ENCODE results near the gene CPNE9. TPM values are rescaled to one million over a fixed set of nuclear protein-coding genes. Genes with fewer than 3 reads are reported as not detected.

Gene CPNE9
- polyA plus RNA-seq, 4 donors, result 0.35 to 0.92 TPM; not detected in 2

- no peak overlapping the region for H3K27ac ChIP-seq (ENCODE audit: low read depth in 1 of 3, low read length in 2 of 3)
- H3K4me3 ChIP-seq (ENCODE audit: low read depth in 1 of 3, low read length in 3 of 3), result no peak overlapping the region
- DNase-seq, result no peak
- WGBS, 3 donors, result 86 to 94% (median 87%) methylated on average over 15 of the region's 15 CpGs
- peaks cover 28 to 83% (median 36%) of the 10 kb centered on the region in 3 donors for H3K36me3 ChIP-seq (ENCODE audit: control insufficient read depth in 3 of 3, insufficient read depth in 2 of 3, low read depth in 1 of 3, low read length in 3 of 3)
- no peak for FAIRE-seq
- H3K27me3 ChIP-seq (ENCODE audit: control insufficient read depth in 3 of 3, insufficient read depth in 3 of 3, low read length in 3 of 3), result no peaks in the 10 kb centered on the region
- no peaks in the 10 kb centered on the region for H3K4me1 ChIP-seq (ENCODE audit: control insufficient read depth in 3 of 3, insufficient read depth in 2 of 3, low read depth in 1 of 3, low read length in 2 of 3)
- no peaks in the 10 kb centered on the region for H3K9me3 ChIP-seq (ENCODE audit: control insufficient read depth in 2 of 2, insufficient read depth in 1 of 2, low read depth in 1 of 2, low read length in 1 of 2)
Measured at GRCh38 chr3:9690451-9691450, 12.9 kb upstream of the CPNE9 start.

- FAIRE-seq, result no peak
- no peaks in the 10 kb centered on the region for H3K4me1 ChIP-seq (ENCODE audit: control insufficient read depth in 3 of 3, insufficient read depth in 2 of 3, low read depth in 1 of 3, low read length in 2 of 3)
- WGBS, 3 donors, result 97 to 100% (median 97%) methylated on average over 2 of the region's 2 CpGs
- no peak for DNase-seq
- no peaks in the 10 kb centered on the region for H3K27me3 ChIP-seq (ENCODE audit: control insufficient read depth in 3 of 3, insufficient read depth in 3 of 3, low read length in 3 of 3)
- no peaks in the 10 kb centered on the region for H3K9me3 ChIP-seq (ENCODE audit: control insufficient read depth in 2 of 2, insufficient read depth in 1 of 2, low read depth in 1 of 2, low read length in 1 of 2)
- no peak overlapping the region for H3K4me3 ChIP-seq (ENCODE audit: low read depth in 1 of 3, low read length in 3 of 3)
- no peak overlapping the region for H3K27ac ChIP-seq (ENCODE audit: low read depth in 1 of 3, low read length in 2 of 3)
- H3K36me3 ChIP-seq (ENCODE audit: control insufficient read depth in 3 of 3, insufficient read depth in 2 of 3, low read depth in 1 of 3, low read length in 3 of 3), result peaks cover 26 to 83% (median 36%) of the 10 kb centered on the region in 3 donors
Measured at GRCh38 chr3:9691636-9692035, 12.0 kb upstream of the CPNE9 start.

GRCh38 chr3:9692416-9692815 lies 11.2 kb upstream of the CPNE9 start:
- DNase-seq (no peak), FAIRE-seq (no peak)
- Histone ChIP-seq H3K4me1 (ENCODE audit: control insufficient read depth in 3 of 3, insufficient read depth in 2 of 3, low read depth in 1 of 3, low read length in 2 of 3) (no peaks in the 10 kb centered on the region), H3K36me3 (ENCODE audit: control insufficient read depth in 3 of 3, insufficient read depth in 2 of 3, low read depth in 1 of 3, low read length in 3 of 3) (peaks cover 26 to 83% (median 30%) of the 10 kb centered on the region in 3 donors), H3K4me3 (ENCODE audit: low read depth in 1 of 3, low read length in 3 of 3) (no peak overlapping the region), H3K27me3 (ENCODE audit: control insufficient read depth in 3 of 3, insufficient read depth in 3 of 3, low read length in 3 of 3) (no peaks in the 10 kb centered on the region), H3K27ac (ENCODE audit: low read depth in 1 of 3, low read length in 2 of 3) (no peak overlapping the region), H3K9me3 (ENCODE audit: control insufficient read depth in 2 of 2, insufficient read depth in 1 of 2, low read depth in 1 of 2, low read length in 1 of 2) (no peaks in the 10 kb centered on the region)
- WGBS, 3 donors, result 93 to 97% (median 96%) methylated on average over 5 of the region's 5 CpGs

GRCh38 chr3:9695345-9695744 lies 8.3 kb upstream of the CPNE9 start:
- Histone ChIP-seq H3K27me3 (ENCODE audit: control insufficient read depth in 3 of 3, insufficient read depth in 3 of 3, low read length in 3 of 3) (no peaks in the 10 kb centered on the region), H3K9me3 (ENCODE audit: control insufficient read depth in 2 of 2, insufficient read depth in 1 of 2, low read depth in 1 of 2, low read length in 1 of 2) (no peaks in the 10 kb centered on the region), H3K36me3 (ENCODE audit: control insufficient read depth in 3 of 3, insufficient read depth in 2 of 3, low read depth in 1 of 3, low read length in 3 of 3) (peaks cover 9 to 74% (median 18%) of the 10 kb centered on the region in 3 donors), H3K27ac (ENCODE audit: low read depth in 1 of 3, low read length in 2 of 3) (no peak overlapping the region), H3K4me3 (ENCODE audit: low read depth in 1 of 3, low read length in 3 of 3) (no peak overlapping the region), H3K4me1 (ENCODE audit: control insufficient read depth in 3 of 3, insufficient read depth in 2 of 3, low read depth in 1 of 3, low read length in 2 of 3) (no peaks in the 10 kb centered on the region)
- FAIRE-seq (no peak), DNase-seq (no peak)
- WGBS, 3 donors, result 91 to 95% (median 95%) methylated on average over 4 of the region's 4 CpGs

- FAIRE-seq (no peak), DNase-seq (no peak)
- peaks cover 9 to 74% (median 18%) of the 10 kb centered on the region in 3 donors for H3K36me3 ChIP-seq (ENCODE audit: control insufficient read depth in 3 of 3, insufficient read depth in 2 of 3, low read depth in 1 of 3, low read length in 3 of 3)
- no peaks in the 10 kb centered on the region for H3K27me3 ChIP-seq (ENCODE audit: control insufficient read depth in 3 of 3, insufficient read depth in 3 of 3, low read length in 3 of 3)
- H3K9me3 ChIP-seq (ENCODE audit: control insufficient read depth in 2 of 2, insufficient read depth in 1 of 2, low read depth in 1 of 2, low read length in 1 of 2), result no peaks in the 10 kb centered on the region
- no peak overlapping the region for H3K27ac ChIP-seq (ENCODE audit: low read depth in 1 of 3, low read length in 2 of 3)
- H3K4me1 ChIP-seq (ENCODE audit: control insufficient read depth in 3 of 3, insufficient read depth in 2 of 3, low read depth in 1 of 3, low read length in 2 of 3), result no peaks in the 10 kb centered on the region
- 90 to 96% (median 94%) methylated on average over 7 of the region's 7 CpGs for WGBS, 3 donors
- H3K4me3 ChIP-seq (ENCODE audit: low read depth in 1 of 3, low read length in 3 of 3), result no peak overlapping the region
Measured at GRCh38 chr3:9695746-9696145, 7.9 kb upstream of the CPNE9 start.

- FAIRE-seq, result no peak
- Histone ChIP-seq H3K9me3 (ENCODE audit: control insufficient read depth in 2 of 2, insufficient read depth in 1 of 2, low read depth in 1 of 2, low read length in 1 of 2) (no peaks in the 10 kb centered on the region), H3K27ac (ENCODE audit: low read depth in 1 of 3, low read length in 2 of 3) (no peak overlapping the region), H3K27me3 (ENCODE audit: control insufficient read depth in 3 of 3, insufficient read depth in 3 of 3, low read length in 3 of 3) (no peaks in the 10 kb centered on the region), H3K4me1 (ENCODE audit: control insufficient read depth in 3 of 3, insufficient read depth in 2 of 3, low read depth in 1 of 3, low read length in 2 of 3) (no peaks in the 10 kb centered on the region), H3K36me3 (ENCODE audit: control insufficient read depth in 3 of 3, insufficient read depth in 2 of 3, low read depth in 1 of 3, low read length in 3 of 3) (peaks cover 9 to 74% (median 22%) of the 10 kb centered on the region in 3 donors), H3K4me3 (ENCODE audit: low read depth in 1 of 3, low read length in 3 of 3) (no peak overlapping the region)
- no peak for DNase-seq
- 72 to 78% (median 73%) methylated on average over 5 of the region's 5 CpGs for WGBS, 3 donors
Measured at GRCh38 chr3:9696480-9697220, 7.0 kb upstream of the CPNE9 start.

GRCh38 chr3:9697892-9698291 lies 5.7 kb upstream of the CPNE9 start:
- no peak for DNase-seq
- Histone ChIP-seq H3K36me3 (ENCODE audit: control insufficient read depth in 3 of 3, insufficient read depth in 2 of 3, low read depth in 1 of 3, low read length in 3 of 3) (peaks cover 15 to 70% (median 22%) of the 10 kb centered on the region in 3 donors), H3K9me3 (ENCODE audit: control insufficient read depth in 2 of 2, insufficient read depth in 1 of 2, low read depth in 1 of 2, low read length in 1 of 2) (no peaks in the 10 kb centered on the region), H3K27me3 (ENCODE audit: control insufficient read depth in 3 of 3, insufficient read depth in 3 of 3, low read length in 3 of 3) (no peaks in the 10 kb centered on the region), H3K4me3 (ENCODE audit: low read depth in 1 of 3, low read length in 3 of 3) (no peak overlapping the region), H3K27ac (ENCODE audit: low read depth in 1 of 3, low read length in 2 of 3) (no peak overlapping the region), H3K4me1 (ENCODE audit: control insufficient read depth in 3 of 3, insufficient read depth in 2 of 3, low read depth in 1 of 3, low read length in 2 of 3) (no peaks in the 10 kb centered on the region)
- no peak for FAIRE-seq
- WGBS, 3 donors, result 74 to 87% (median 86%) methylated on average over 4 of the region's 4 CpGs

GRCh38 chr3:9698293-9698692 lies 5.3 kb upstream of the CPNE9 start:
- 92 to 95% (median 95%) methylated on average over 3 of the region's 3 CpGs for WGBS, 3 donors
- Histone ChIP-seq H3K9me3 (ENCODE audit: control insufficient read depth in 2 of 2, insufficient read depth in 1 of 2, low read depth in 1 of 2, low read length in 1 of 2) (no peaks in the 10 kb centered on the region), H3K4me3 (ENCODE audit: low read depth in 1 of 3, low read length in 3 of 3) (no peak overlapping the region), H3K27ac (ENCODE audit: low read depth in 1 of 3, low read length in 2 of 3) (no peak overlapping the region), H3K4me1 (ENCODE audit: control insufficient read depth in 3 of 3, insufficient read depth in 2 of 3, low read depth in 1 of 3, low read length in 2 of 3) (no peaks in the 10 kb centered on the region), H3K36me3 (ENCODE audit: control insufficient read depth in 3 of 3, insufficient read depth in 2 of 3, low read depth in 1 of 3, low read length in 3 of 3) (peaks cover 15 to 70% (median 22%) of the 10 kb centered on the region in 3 donors), H3K27me3 (ENCODE audit: control insufficient read depth in 3 of 3, insufficient read depth in 3 of 3, low read length in 3 of 3) (no peaks in the 10 kb centered on the region)
- no peak for DNase-seq
- FAIRE-seq, result no peak
